Pancreas (tissue), 10 donors: ENCODE data around the gene ZFAND3. TPM values are rescaled to one million over a fixed set of nuclear protein-coding genes. Genes with fewer than 3 reads are reported as not detected.

Source experiments
- ATAC-seq, 4 donors: fragments of 200-7000 bp; cut with Tn5 transposase; one replicate each; pipeline versions ENCODE4 v1.8.0 to v1.9.1; 2020; ENCODE audit warnings: mild to moderate bottlenecking in 4 of 4, moderate library complexity in 4 of 4
- DNase-seq, 6 donors: peaks; one replicate each; pipeline ENCODE4 v3.0.0-alpha.2; 2020
- FAIRE-seq: peaks from 2 replicates; lab custom pipeline; 2012; peaks lifted over from hg19 to GRCh38; lab: Jason Lieb, UNC
- H3K27ac ChIP-seq, 4 donors: fragments of 200-600 bp; sonication (generic); 1 replicate in 3 of 4; 2 replicates in 1 of 4; pipeline versions ENCODE4 v1.5.0 to v1.8.0; 2020
- H3K27me3 ChIP-seq, 4 donors: fragments of 200-600 bp; one replicate each; pipeline ENCODE4 v1.8.0; 2021
- H3K36me3 ChIP-seq, 3 donors: fragments of 200-600 bp; sonication (generic) in 1 of 3; one replicate each; pipeline versions ENCODE4 v1.5.0 to v1.8.0; 2020 to 2021
- H3K4me1 ChIP-seq, 3 donors: fragments of 200-600 bp; one replicate each; pipeline ENCODE4 v1.8.0; 2021
- H3K4me3 ChIP-seq, 4 donors: fragments of 200-600 bp; sonication (generic) in 2 of 4; one replicate each; pipeline versions ENCODE4 v1.5.0 to v1.8.0; 2020 to 2021
- H3K9me3 ChIP-seq, 4 donors: fragments of 200-600 bp; one replicate each; pipeline ENCODE4 v1.8.0; 2021
- CTCF ChIP-seq, 4 donors: fragments of 200-600 bp; sonication (generic) in 3 of 4; IDR thresholded peaks; one replicate each; pipeline versions ENCODE4 v1.5.0 to v1.8.0; 2021; ENCODE audit warnings: antibody characterized with exemption in 4 of 4
- WGBS, 2 donors: extraction: QIAGEN DNeasy Blood & Tissue Kit; methylation state at CpG; one replicate each; pipeline ENCODE4 v1.1.7; 2013; 5-methylcytosine and 5-hydroxymethylcytosine counted together
- intact Hi-C, 3 donors: fragments of 100-400 bp; cut with DNase I; formaldehyde crosslinking; loops; one replicate each; pipeline versions ENCODE4 v1.11.1 to v1.14.2; 2022
- polyA plus RNA-seq, 2 donors: library from polyadenylated mRNA; stranded (reverse); fragments of 200-250 nt; gene quantifications; one replicate each; pipeline ENCODE4 v1.2.3, GENCODE V29; 2013
- total RNA-seq, 6 donors: library from RNA; stranded (reverse); fragmentation: NEBNext Ultra II Directional in 4 of 6; extraction: Animal tissue kit (Norgen Biotek cat#: 25700) in 4 of 6; gene quantifications; one replicate each; pipeline versions ENCODE4 v1.2.1 to v1.2.4, GENCODE V29; 2021 to 2023
- donor health status: healthy with polysubstance abuse.
- donor health status: DM: no; HTN: no; CAD: no; lungs with moderate emphysema.
- donor health status: DM: no; HTN: no; CAD: no.
- donor health status: control.
- donor health status: control.
- donor health status: Bipolar disorder and iron deficiency.
- donor health status: DM: yes; HTN: yes; CAD: no.
- donor health status: DM: no; HTN: no; CAD: no.
- donor health status: DM: no; HTN: no; CAD: no.
- donor health status: DM: yes; HTN: yes; CAD: no.

The ZFAND3 gene
- total and polyA plus RNA-seq, 8 donors, result 13.1 to 49.8 (median 31.8) TPM

GRCh38 chr6:38080889-38081288 lies 261.4 kb downstream of the ZFAND3 start:
- no peaks in the 10 kb centered on the region for H3K9me3 ChIP-seq
- FAIRE-seq, result no peak
- peaks cover 0 to 3% (median 0%) of the 10 kb centered on the region in 3 donors for H3K36me3 ChIP-seq
- H3K4me3 ChIP-seq, result no peak overlapping the region
- WGBS, 2 donors, result 79 to 86% methylated on average over 2 of the region's 2 CpGs
- no peak for DNase-seq
- H3K27me3 ChIP-seq, result no peaks in the 10 kb centered on the region
- intact Hi-C loops, result no loop called here
- ATAC-seq, result no peak
- H3K27ac ChIP-seq, result no peak overlapping the region
- no peak for TF ChIP-seq CTCF (IDR thresholded peaks at IDR 0.05)
- peaks cover 17 to 31% (median 21%) of the 10 kb centered on the region in 3 donors for H3K4me1 ChIP-seq

DNA sequence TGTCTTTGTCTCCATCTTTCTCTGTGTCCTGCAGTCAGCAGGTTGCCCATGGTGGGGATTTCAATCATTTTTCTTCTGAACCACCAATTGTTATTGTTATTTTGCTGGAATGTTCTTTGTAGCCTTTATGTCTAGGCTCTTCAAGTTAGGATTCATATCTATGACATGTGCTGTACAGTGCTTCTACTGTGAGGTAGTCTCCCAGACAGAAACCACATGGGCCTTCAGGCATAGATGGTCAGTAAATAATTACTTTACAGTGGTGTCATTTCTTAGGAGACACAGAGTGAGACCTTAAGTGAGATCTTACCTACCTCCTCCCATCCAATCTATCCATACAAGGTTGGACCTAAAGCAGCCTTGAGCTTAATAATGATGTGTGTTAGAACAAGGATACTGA lies 265.5 kb downstream of the ZFAND3 start:
- ATAC-seq, result no peak
- peaks cover 0 to 2% (median 0%) of the 10 kb centered on the region in 3 donors for H3K4me1 ChIP-seq
- H3K9me3 ChIP-seq, result no peaks in the 10 kb centered on the region
- no peak for FAIRE-seq
- H3K4me3 ChIP-seq, result no peak overlapping the region
- intact Hi-C loops, result no loop called here
- H3K27ac ChIP-seq, result no peak overlapping the region
- no peaks in the 10 kb centered on the region for H3K27me3 ChIP-seq
- DNase-seq, result no peak
- peaks cover 0 to 3% (median 0%) of the 10 kb centered on the region in 3 donors for H3K36me3 ChIP-seq
- no peak for TF ChIP-seq CTCF (IDR thresholded peaks at IDR 0.05)

- H3K4me1 ChIP-seq, result no peaks in the 10 kb centered on the region
- TF ChIP-seq CTCF (IDR thresholded peaks at IDR 0.05), result no peak
- H3K27ac ChIP-seq, result no peak overlapping the region
- H3K9me3 ChIP-seq, result no peaks in the 10 kb centered on the region
- no peak for ATAC-seq
- WGBS, 2 donors, result 75 to 96% methylated on average over 2 of the region's 2 CpGs
- intact Hi-C loops, result no loop called here
- no peak overlapping the region for H3K4me3 ChIP-seq
- FAIRE-seq, result no peak
- peaks cover 0 to 3% (median 0%) of the 10 kb centered on the region in 3 donors for H3K36me3 ChIP-seq
- DNase-seq, result no peak
- no peaks in the 10 kb centered on the region for H3K27me3 ChIP-seq
Measured at GRCh38 chr6:38086346-38086745, 266.8 kb downstream of the ZFAND3 start.

GRCh38 chr6:38088010-38088409 lies 268.5 kb downstream of the ZFAND3 start:
- Histone ChIP-seq H3K36me3 (peaks cover 0 to 3% (median 0%) of the 10 kb centered on the region in 3 donors), H3K27ac (no peak overlapping the region), H3K27me3 (no peaks in the 10 kb centered on the region), H3K4me3 (no peak overlapping the region), H3K4me1 (no peaks in the 10 kb centered on the region), H3K9me3 (no peaks in the 10 kb centered on the region)
- no peak for DNase-seq
- WGBS, 2 donors, result 82 to 89% methylated on average over 2 of the region's 2 CpGs
- no peak for FAIRE-seq
- TF ChIP-seq CTCF (IDR thresholded peaks at IDR 0.05), result no peak
- intact Hi-C loops, result no loop called here
- ATAC-seq, result no peak

GRCh38 chr6:38088829-38089228 lies 269.3 kb downstream of the ZFAND3 start:
- Histone ChIP-seq H3K27me3 (no peaks in the 10 kb centered on the region), H3K36me3 (peaks cover 0 to 3% (median 0%) of the 10 kb centered on the region in 3 donors), H3K4me3 (no peak overlapping the region), H3K9me3 (no peaks in the 10 kb centered on the region), H3K27ac (no peak overlapping the region), H3K4me1 (no peaks in the 10 kb centered on the region)
- FAIRE-seq, result no peak
- no peak for DNase-seq
- ATAC-seq, result no peak
- intact Hi-C loops, result no loop called here
- TF ChIP-seq CTCF (IDR thresholded peaks at IDR 0.05), result no peak
- 92 to 97% methylated on average over 3 of the region's 3 CpGs for WGBS, 2 donors
